Left ventricle myocardium inferior (tissue), 1 donor: ENCODE data around the gene CHGA. TPM values are rescaled to one million over a fixed set of nuclear protein-coding genes. Genes with fewer than 3 reads are reported as not detected.

ENCODE experiments used
- DNase-seq: peaks from one replicate; pipeline ENCODE4 v3.0.0-alpha.2; 2020
- H3K27ac ChIP-seq: fragments of 200-600 bp; replicated peaks from 2 replicates; pipeline ENCODE4 v1.8.0; 2021
- H3K27me3 ChIP-seq: fragments of 200-600 bp; 2 replicates; pipeline ENCODE4 v1.8.0; 2021; ENCODE audit warnings: low read depth
- H3K36me3 ChIP-seq: fragments of 200-600 bp; 2 replicates; pipeline ENCODE4 v1.8.0; 2021
- H3K4me1 ChIP-seq: fragments of 200-600 bp; 2 replicates; pipeline ENCODE4 v1.8.0; 2021
- H3K4me3 ChIP-seq: fragments of 200-600 bp; 2 replicates; pipeline ENCODE4 v1.8.0; 2021; ENCODE audit warnings: mild to moderate bottlenecking, moderate library complexity
- H3K9me3 ChIP-seq: fragments of 200-600 bp; replicated peaks from 2 replicates; pipeline ENCODE4 v1.8.0; 2021
- intact Hi-C: fragments of 100-400 bp; cut with micrococcal nuclease; formaldehyde crosslinking; loops from one replicate; pipeline ENCODE4 v1.11.0; 2022
- total RNA-seq: library from RNA; stranded (reverse); fragmentation: NEBNext Ultra II Directional; extraction: Animal tissue kit (Norgen Biotek cat#: 25700); gene quantifications from one replicate; pipeline ENCODE4 v1.2.1, GENCODE V29; 2021
- TF ChIP-seq, protein P1 (sequence below): fragments of 200-600 bp; IDR thresholded peaks from 2 replicates; pipeline ENCODE4 v1.8.0; 2021; ENCODE audit warnings: antibody characterized with exemption, mild to moderate bottlenecking, borderline replicate concordance
- donor health status: DM: no; HTN: yes; CAD: no; lungs with severe emphysema.

Gene CHGA
- total RNA-seq, 1 donor from 2014 or later: not detected

- intact Hi-C loops: no loop called here
- DNase-seq: peak; percentile 9
- Histone ChIP-seq H3K36me3 (no peaks in the 10 kb centered on the region), H3K4me1 (peaks cover 69% of the 10 kb centered on the region), H3K9me3 (no peaks in the 10 kb centered on the region), H3K27ac (peak overlapping the region; percentile 80), H3K4me3 (no peak overlapping the region), H3K27me3 (no peaks in the 10 kb centered on the region)
- TF ChIP-seq, protein P1, sequence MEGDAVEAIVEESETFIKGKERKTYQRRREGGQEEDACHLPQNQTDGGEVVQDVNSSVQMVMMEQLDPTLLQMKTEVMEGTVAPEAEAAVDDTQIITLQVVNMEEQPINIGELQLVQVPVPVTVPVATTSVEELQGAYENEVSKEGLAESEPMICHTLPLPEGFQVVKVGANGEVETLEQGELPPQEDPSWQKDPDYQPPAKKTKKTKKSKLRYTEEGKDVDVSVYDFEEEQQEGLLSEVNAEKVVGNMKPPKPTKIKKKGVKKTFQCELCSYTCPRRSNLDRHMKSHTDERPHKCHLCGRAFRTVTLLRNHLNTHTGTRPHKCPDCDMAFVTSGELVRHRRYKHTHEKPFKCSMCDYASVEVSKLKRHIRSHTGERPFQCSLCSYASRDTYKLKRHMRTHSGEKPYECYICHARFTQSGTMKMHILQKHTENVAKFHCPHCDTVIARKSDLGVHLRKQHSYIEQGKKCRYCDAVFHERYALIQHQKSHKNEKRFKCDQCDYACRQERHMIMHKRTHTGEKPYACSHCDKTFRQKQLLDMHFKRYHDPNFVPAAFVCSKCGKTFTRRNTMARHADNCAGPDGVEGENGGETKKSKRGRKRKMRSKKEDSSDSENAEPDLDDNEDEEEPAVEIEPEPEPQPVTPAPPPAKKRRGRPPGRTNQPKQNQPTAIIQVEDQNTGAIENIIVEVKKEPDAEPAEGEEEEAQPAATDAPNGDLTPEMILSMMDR: no peak
These were observed 45.5 kb downstream of the CHGA start for GRCh38 chr14:92968291-92969020.

GRCh38 chr14:92969430-92969829 lies 46.5 kb downstream of the CHGA start:
- no peaks in the 10 kb centered on the region for H3K36me3 ChIP-seq
- no peak overlapping the region for H3K4me3 ChIP-seq
- TF ChIP-seq, protein P1: no peak
- peaks cover 69% of the 10 kb centered on the region for H3K4me1 ChIP-seq
- no peaks in the 10 kb centered on the region for H3K27me3 ChIP-seq
- H3K9me3 ChIP-seq: no peaks in the 10 kb centered on the region
- intact Hi-C loops: no loop called here
- DNase-seq: peak; percentile 16
- H3K27ac ChIP-seq: peak overlapping the region; percentile 80

GRCh38 chr14:92969871-92970270 lies 46.9 kb downstream of the CHGA start:
- peak; percentile 22 for DNase-seq
- no peaks in the 10 kb centered on the region for H3K36me3 ChIP-seq
- peaks cover 69% of the 10 kb centered on the region for H3K4me1 ChIP-seq
- no peaks in the 10 kb centered on the region for H3K27me3 ChIP-seq
- TF ChIP-seq, protein P1: no peak
- peak overlapping the region; percentile 80 for H3K27ac ChIP-seq
- no peaks in the 10 kb centered on the region for H3K9me3 ChIP-seq
- H3K4me3 ChIP-seq: no peak overlapping the region
- intact Hi-C loops: no loop called here

GRCh38 chr14:92970271-92970670 lies 47.3 kb downstream of the CHGA start:
- Histone ChIP-seq H3K27ac (peak overlapping the region; percentile 80), H3K4me3 (no peak overlapping the region), H3K27me3 (no peaks in the 10 kb centered on the region), H3K36me3 (no peaks in the 10 kb centered on the region), H3K4me1 (peaks cover 69% of the 10 kb centered on the region), H3K9me3 (no peaks in the 10 kb centered on the region)
- TF ChIP-seq, protein P1: no peak
- peak; percentile 5 for DNase-seq
- intact Hi-C loops: no loop called here

DNA sequence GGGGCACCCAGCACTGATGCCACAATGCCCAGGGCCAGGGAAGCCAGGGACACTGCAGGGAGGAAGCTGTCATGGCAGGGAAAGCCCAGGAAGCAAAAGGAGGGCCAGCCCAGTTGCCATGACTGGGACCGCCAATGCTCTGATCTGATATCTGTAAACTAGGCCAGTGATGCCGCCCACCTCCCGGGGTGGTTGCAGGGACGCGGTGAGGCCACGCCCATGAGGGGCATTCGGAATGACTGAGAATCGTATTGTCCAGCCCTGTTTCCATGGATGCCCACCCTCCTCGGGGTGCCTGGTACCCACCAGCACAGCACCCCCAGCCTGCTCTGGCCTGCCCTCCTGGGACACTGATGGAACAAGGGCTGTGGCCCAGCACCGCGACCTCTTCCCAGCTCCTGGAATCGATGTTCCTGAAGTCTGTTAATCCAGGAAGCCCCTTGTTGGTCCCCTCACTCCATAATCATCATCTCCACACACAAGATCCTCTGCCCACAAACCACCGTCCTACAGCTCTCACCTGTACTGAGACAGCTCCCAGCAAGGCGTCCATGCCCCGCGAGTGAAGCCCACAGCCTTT lies 48.7 kb downstream of the CHGA start:
- Histone ChIP-seq H3K4me3 (no peak overlapping the region), H3K27me3 (no peaks in the 10 kb centered on the region), H3K9me3 (peaks cover 11% of the 10 kb centered on the region), H3K4me1 (peaks cover 67% of the 10 kb centered on the region), H3K27ac (peak overlapping the region; percentile 89), H3K36me3 (peaks cover 3% of the 10 kb centered on the region)
- intact Hi-C loops: no loop called here
- peak; percentile 6 for DNase-seq
- TF ChIP-seq, protein P1: no peak
